Stimulated activated CD4-positive, alpha-beta T cell treated with anti-CD3 and anti-CD28 coated beads, Interleukin-2, amount 100 ng/mL, for 4 hours (primary cell): ENCODE measurements around the gene NR2F1.

Experiments
- DNase-seq: peaks from one replicate; pipeline ENCODE4 v3.0.0-alpha.2; 2020; ENCODE audit warnings: low read depth

NR2F1 gene

DNA sequence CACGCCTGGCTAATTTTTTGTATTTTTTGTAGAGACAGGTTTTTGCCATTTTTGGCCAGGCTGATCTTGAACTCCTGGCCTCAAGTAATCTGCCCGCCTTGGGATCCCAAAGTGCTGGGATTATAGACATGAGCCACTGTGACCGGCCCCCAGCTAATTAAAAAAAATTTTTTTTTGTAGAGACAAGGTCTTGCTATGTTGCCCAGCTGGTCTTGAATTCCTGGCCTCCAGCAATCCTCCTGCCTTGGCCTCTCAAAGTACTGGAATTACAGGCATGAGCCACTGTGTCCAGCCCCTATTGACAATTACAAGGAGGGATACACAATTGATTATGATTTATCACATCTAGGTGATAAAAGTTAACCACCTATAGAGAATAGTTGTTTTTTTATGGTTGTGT is 59.5 kb downstream of the NR2F1 start:
- DNase-seq = no peak
